ENCODE measurements around the gene SGSM1.

SGSM1 gene

DNA sequence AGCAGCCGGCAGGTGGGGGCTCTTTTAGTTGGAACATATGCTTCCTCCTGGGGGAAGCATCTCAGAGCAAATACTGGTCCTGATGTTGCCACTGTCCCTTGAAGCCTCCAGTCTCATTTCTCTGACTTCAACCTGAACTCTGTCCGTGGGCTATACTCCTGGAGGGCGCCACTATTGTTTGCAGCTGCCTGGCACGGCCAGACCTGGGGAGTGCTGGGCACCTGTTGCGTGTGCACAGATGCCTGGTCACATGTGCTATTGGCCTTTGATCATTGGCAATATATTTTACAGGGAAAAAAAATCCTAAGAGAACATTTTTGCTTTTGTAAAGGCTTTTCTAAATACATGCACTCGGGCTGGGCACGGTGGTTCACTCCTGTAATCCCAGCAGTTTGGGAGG is 122.3 kb downstream of the SGSM1 start:
- DNase-seq (no peak), ATAC-seq (ENCODE audit: insufficient read depth, low read depth) (no peak)
- Histone ChIP-seq H3K27me3 (ENCODE audit: insufficient read depth, low read length, poor library complexity) (peaks cover 32% of the 10 kb centered on the region), H3K4me2 (ENCODE audit: insufficient read depth, low read length) (no peak overlapping the region), H3K9me3 (ENCODE audit: insufficient read depth, low read length, severe bottlenecking) (no peaks in the 10 kb centered on the region), H3K36me3 (ENCODE audit: insufficient read depth, low read length) (no peaks in the 10 kb centered on the region), H3K4me3 (ENCODE audit: low read depth in 1 of 2, low read length in 2 of 2) (no peak overlapping the region), H3K27ac (ENCODE audit: low read length) (no peak overlapping the region), H2AFZ (ENCODE audit: low read depth, low read length) (no peak overlapping the region), H3K4me1 (ENCODE audit: insufficient read depth, low read length) (no peaks in the 10 kb centered on the region), H3K9ac (ENCODE audit: low read depth, low read length) (no peak overlapping the region), H3K79me2 (ENCODE audit: insufficient read depth, low read length) (no peaks in the 10 kb centered on the region), H4K20me1 (ENCODE audit: insufficient read depth, low read length) (no peaks in the 10 kb centered on the region)
- TF ChIP-seq, protein P1, sequence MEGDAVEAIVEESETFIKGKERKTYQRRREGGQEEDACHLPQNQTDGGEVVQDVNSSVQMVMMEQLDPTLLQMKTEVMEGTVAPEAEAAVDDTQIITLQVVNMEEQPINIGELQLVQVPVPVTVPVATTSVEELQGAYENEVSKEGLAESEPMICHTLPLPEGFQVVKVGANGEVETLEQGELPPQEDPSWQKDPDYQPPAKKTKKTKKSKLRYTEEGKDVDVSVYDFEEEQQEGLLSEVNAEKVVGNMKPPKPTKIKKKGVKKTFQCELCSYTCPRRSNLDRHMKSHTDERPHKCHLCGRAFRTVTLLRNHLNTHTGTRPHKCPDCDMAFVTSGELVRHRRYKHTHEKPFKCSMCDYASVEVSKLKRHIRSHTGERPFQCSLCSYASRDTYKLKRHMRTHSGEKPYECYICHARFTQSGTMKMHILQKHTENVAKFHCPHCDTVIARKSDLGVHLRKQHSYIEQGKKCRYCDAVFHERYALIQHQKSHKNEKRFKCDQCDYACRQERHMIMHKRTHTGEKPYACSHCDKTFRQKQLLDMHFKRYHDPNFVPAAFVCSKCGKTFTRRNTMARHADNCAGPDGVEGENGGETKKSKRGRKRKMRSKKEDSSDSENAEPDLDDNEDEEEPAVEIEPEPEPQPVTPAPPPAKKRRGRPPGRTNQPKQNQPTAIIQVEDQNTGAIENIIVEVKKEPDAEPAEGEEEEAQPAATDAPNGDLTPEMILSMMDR (IDR thresholded peaks at IDR 0.05; ENCODE audit: borderline replicate concordance, extremely low read depth, low read length, poor library complexity, severe bottlenecking), result no peak
- TF ChIP-seq EZH2 (IDR thresholded peaks at IDR 0.05; ENCODE audit: borderline replicate concordance, low read depth, low read length, severe bottlenecking), result no peak

GRCh38 chr22:24930678-24931077 is 124.7 kb downstream of the SGSM1 start:
- H3K4me3 ChIP-seq (ENCODE audit: low read depth in 1 of 2, low read length in 2 of 2), result no peak overlapping the region
- peaks cover 29% of the 10 kb centered on the region for H3K27me3 ChIP-seq (ENCODE audit: insufficient read depth, low read length, poor library complexity)
- no peaks in the 10 kb centered on the region for H3K4me1 ChIP-seq (ENCODE audit: insufficient read depth, low read length)
- no peaks in the 10 kb centered on the region for H4K20me1 ChIP-seq (ENCODE audit: insufficient read depth, low read length)
- no peaks in the 10 kb centered on the region for H3K79me2 ChIP-seq (ENCODE audit: insufficient read depth, low read length)
- no peak overlapping the region for H3K9ac ChIP-seq (ENCODE audit: low read depth, low read length)
- H3K36me3 ChIP-seq (ENCODE audit: insufficient read depth, low read length), result no peaks in the 10 kb centered on the region
- DNase-seq (no peak), ATAC-seq (ENCODE audit: insufficient read depth, low read depth) (no peak)
- H3K27ac ChIP-seq (ENCODE audit: low read length), result no peak overlapping the region
- H2AFZ ChIP-seq (ENCODE audit: low read depth, low read length), result no peak overlapping the region
- no peaks in the 10 kb centered on the region for H3K9me3 ChIP-seq (ENCODE audit: insufficient read depth, low read length, severe bottlenecking)
- H3K4me2 ChIP-seq (ENCODE audit: insufficient read depth, low read length), result no peak overlapping the region
- TF ChIP-seq, protein P1 (IDR thresholded peaks at IDR 0.05; ENCODE audit: borderline replicate concordance, extremely low read depth, low read length, poor library complexity, severe bottlenecking), result no peak
- TF ChIP-seq EZH2 (IDR thresholded peaks at IDR 0.05; ENCODE audit: borderline replicate concordance, low read depth, low read length, severe bottlenecking), result no peak

DNA sequence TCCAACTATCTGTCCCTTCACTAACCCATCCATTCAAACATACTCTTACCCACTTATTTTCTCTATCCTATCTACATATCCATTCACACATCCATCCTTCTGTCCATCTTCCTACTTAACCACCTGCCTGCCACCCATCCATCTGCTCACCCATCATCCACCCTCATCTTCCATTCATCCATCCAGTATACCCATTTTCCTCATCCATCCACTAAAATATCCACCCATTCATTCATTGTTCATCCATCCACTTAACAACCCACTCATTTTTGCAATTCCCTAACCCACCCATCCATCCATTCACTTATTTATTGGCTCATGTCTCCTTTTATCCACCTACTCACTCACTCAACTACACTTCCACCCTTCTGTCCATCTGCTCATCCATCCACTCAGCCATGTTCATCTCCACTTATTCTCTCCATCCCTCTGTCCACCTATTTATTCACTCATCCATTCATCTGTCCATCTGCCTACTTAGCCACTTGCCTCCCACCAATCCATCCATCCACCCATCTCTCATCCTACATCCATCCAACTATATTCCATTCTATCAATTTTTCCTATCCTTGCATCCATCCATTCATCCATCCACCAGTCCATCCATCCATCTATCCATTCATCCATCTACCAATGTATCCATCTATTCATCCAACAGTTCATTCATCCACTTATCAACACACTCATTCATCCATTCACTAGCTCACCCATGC is 129.9 kb downstream of the SGSM1 start:
- Histone ChIP-seq H3K4me2 (ENCODE audit: insufficient read depth, low read length) (no peak overlapping the region), H3K9me3 (ENCODE audit: insufficient read depth, low read length, severe bottlenecking) (no peaks in the 10 kb centered on the region), H3K36me3 (ENCODE audit: insufficient read depth, low read length) (no peaks in the 10 kb centered on the region), H2AFZ (ENCODE audit: low read depth, low read length) (no peak overlapping the region), H3K4me1 (ENCODE audit: insufficient read depth, low read length) (no peaks in the 10 kb centered on the region), H3K27me3 (ENCODE audit: insufficient read depth, low read length, poor library complexity) (peaks cover 21% of the 10 kb centered on the region), H3K9ac (ENCODE audit: low read depth, low read length) (no peak overlapping the region), H3K27ac (ENCODE audit: low read length) (no peak overlapping the region), H4K20me1 (ENCODE audit: insufficient read depth, low read length) (no peaks in the 10 kb centered on the region), H3K79me2 (ENCODE audit: insufficient read depth, low read length) (no peaks in the 10 kb centered on the region), H3K4me3 (ENCODE audit: low read depth in 1 of 2, low read length in 2 of 2) (no peak overlapping the region)
- no peak for ATAC-seq (ENCODE audit: insufficient read depth, low read depth)
- DNase-seq, result no peak
- TF ChIP-seq, protein P1 (IDR thresholded peaks at IDR 0.05; ENCODE audit: borderline replicate concordance, extremely low read depth, low read length, poor library complexity, severe bottlenecking), result no peak
- no peak for TF ChIP-seq EZH2 (IDR thresholded peaks at IDR 0.05; ENCODE audit: borderline replicate concordance, low read depth, low read length, severe bottlenecking)

All from DND-41 (cell line).